HepG2 (cell line): ENCODE results near the gene ETV2. TPM values are rescaled to one million over a fixed set of nuclear protein-coding genes. Genes with fewer than 3 reads are reported as not detected.
A peak's percentile ranks its signal among the peaks of the same experiment; 100 is the strongest.

Experiments
- ATF6 ChIP-seq: sonication (generic); formaldehyde crosslinking; conservative IDR thresholded peaks from 2 replicates; pipeline ENCODE4 v1.4.0; 2020; ENCODE audit warnings: missing genetic modification reagents
- ATRX ChIP-seq: sonication (generic); formaldehyde crosslinking; IDR thresholded peaks from 2 replicates; pipeline ENCODE4 v1.4.0; 2020; ENCODE audit warnings: missing genetic modification reagents, borderline replicate concordance
- HNF4G ChIP-seq, 2 experiments: sonication (generic) in 1 of 2; formaldehyde crosslinking in 1 of 2; IDR thresholded peaks; 2 replicates each; pipeline versions ENCODE4 v1.4.0 to v1.6.1; 2011 to 2020; ENCODE audit warnings: borderline replicate concordance in 2 of 2, low read depth in 2 of 2, mild to moderate bottlenecking in 2 of 2, low read length in 1 of 2, missing genetic modification reagents in 1 of 2, moderate library complexity in 1 of 2
- HOXA3 ChIP-seq: sonication (generic); formaldehyde crosslinking; IDR thresholded peaks from 2 replicates; pipeline ENCODE4 v1.5.0; 2020; ENCODE audit warnings: missing genetic modification reagents
- JUN ChIP-seq: sonication (generic); formaldehyde crosslinking; IDR thresholded peaks from 2 replicates; pipeline ENCODE4 v1.4.0; 2020; ENCODE audit warnings: mild to moderate bottlenecking, missing genetic modification reagents
- MEIS2 ChIP-seq: sonication (generic); formaldehyde crosslinking; IDR thresholded peaks from 2 replicates; pipeline ENCODE4 v1.9.0; 2021; ENCODE audit warnings: mild to moderate bottlenecking, missing genetic modification reagents
- NFATC3 ChIP-seq: sonication (generic); formaldehyde crosslinking; IDR thresholded peaks from 2 replicates; pipeline ENCODE4 v1.5.1; 2020; ENCODE audit warnings: mild to moderate bottlenecking, missing genetic modification reagents
- POLR2AphosphoS2 ChIP-seq: IDR thresholded peaks from 2 replicates; pipeline ENCODE4 v1.6.1; 2011; ENCODE audit warnings: low read depth, low read length, improper control_type of control experiment
- RFX3 ChIP-seq: IDR thresholded peaks from 2 replicates; pipeline ENCODE4 v1.6.1; 2016; ENCODE audit warnings: missing biosample characterization, missing genetic modification reagents
- SETDB1 ChIP-seq: sonication (generic); formaldehyde crosslinking; IDR thresholded peaks from 2 replicates; pipeline ENCODE4 v1.5.1; 2020; ENCODE audit warnings: missing genetic modification reagents, mild to moderate bottlenecking, borderline replicate concordance
- SOX6 ChIP-seq, 2 experiments: fragments of 450-650 bp in 1 of 2; sonication (generic) in 1 of 2; formaldehyde crosslinking in 1 of 2; IDR thresholded peaks; 2 replicates each; pipeline versions ENCODE4 v1.4.0 to v1.6.1; 2017 to 2020; ENCODE audit warnings: antibody characterized with exemption in 1 of 2, mild to moderate bottlenecking in 1 of 2, missing genetic modification reagents in 1 of 2
- ZNF333 ChIP-seq: sonication (generic); formaldehyde crosslinking; IDR thresholded peaks from 2 replicates; pipeline ENCODE4 v1.4.0; 2020; ENCODE audit warnings: mild to moderate bottlenecking, missing genetic modification reagents, borderline replicate concordance
- ZNF83 ChIP-seq: sonication (generic); formaldehyde crosslinking; IDR thresholded peaks from 2 replicates; pipeline ENCODE4 v1.4.0; 2020; ENCODE audit warnings: missing genetic modification reagents, mild to moderate bottlenecking, borderline replicate concordance
- ZSCAN20 ChIP-seq: sonication (generic); formaldehyde crosslinking; IDR thresholded peaks from 2 replicates; pipeline ENCODE4 v1.4.0; 2020; ENCODE audit warnings: missing genetic modification reagents, mild to moderate bottlenecking, borderline replicate concordance
- polyA plus RNA-seq, 8 experiments: library from polyadenylated mRNA; depleted of rRNA in 3 of 8; stranded (reverse) in 7 of 8; unstranded in 1 of 8; fragments of >200 nt; fragmentation: Illumina TruSeq in 4 of 8; extraction: Trizol in 4 of 8; gene quantifications; 2 replicates each; pipeline versions ENCODE4 v1.2.1 to v1.2.3, GENCODE V29; 2011 to 2016; ENCODE audit warnings: low read depth in 4 of 8, missing spikeins in 1 of 8, mixed read lengths in 1 of 8; ENCODE audit not compliant: insufficient read depth in 1 of 8
- total RNA-seq, 5 experiments: library from RNA; depleted of rRNA; stranded (reverse); fragments of >200 nt; fragmentation: Illumina TruSeq; extraction: Trizol; gene quantifications; 2 replicates each; pipeline ENCODE4 v1.2.3, GENCODE V29; 2016; ENCODE audit warnings: low read depth in 1 of 5
- TF ChIP-seq, protein P1 (sequence below): conservative IDR thresholded peaks from 2 replicates; pipeline ENCODE4 v1.6.1; 2018; ENCODE audit warnings: missing genetic modification reagents
- TF ChIP-seq, protein P2 (sequence below): sonication (generic); formaldehyde crosslinking; IDR thresholded peaks from 2 replicates; pipeline ENCODE4 v1.4.0; 2020; ENCODE audit warnings: missing genetic modification reagents
- TF ChIP-seq, protein P3 (sequence below): sonication (generic); formaldehyde crosslinking; IDR thresholded peaks from 2 replicates; pipeline ENCODE4 v1.9.0; 2021; ENCODE audit warnings: missing genetic modification reagents, mild to moderate bottlenecking, borderline replicate concordance
- TF ChIP-seq, protein P4 (sequence below): sonication (generic); formaldehyde crosslinking; IDR thresholded peaks from 2 replicates; pipeline ENCODE4 v1.5.0; 2020; ENCODE audit warnings: missing genetic modification reagents
- TF ChIP-seq, protein P5 (sequence below): IDR thresholded peaks from 2 replicates; pipeline ENCODE4 v1.6.1; 2012; ENCODE audit warnings: inconsistent platforms

ETV2 gene
- total and polyA plus RNA-seq, 2 of the 13 experiments (the other 11 are each of a cell fraction or from before 2014, with no cell fraction given): 0.07 to 0.20 TPM

DNA sequence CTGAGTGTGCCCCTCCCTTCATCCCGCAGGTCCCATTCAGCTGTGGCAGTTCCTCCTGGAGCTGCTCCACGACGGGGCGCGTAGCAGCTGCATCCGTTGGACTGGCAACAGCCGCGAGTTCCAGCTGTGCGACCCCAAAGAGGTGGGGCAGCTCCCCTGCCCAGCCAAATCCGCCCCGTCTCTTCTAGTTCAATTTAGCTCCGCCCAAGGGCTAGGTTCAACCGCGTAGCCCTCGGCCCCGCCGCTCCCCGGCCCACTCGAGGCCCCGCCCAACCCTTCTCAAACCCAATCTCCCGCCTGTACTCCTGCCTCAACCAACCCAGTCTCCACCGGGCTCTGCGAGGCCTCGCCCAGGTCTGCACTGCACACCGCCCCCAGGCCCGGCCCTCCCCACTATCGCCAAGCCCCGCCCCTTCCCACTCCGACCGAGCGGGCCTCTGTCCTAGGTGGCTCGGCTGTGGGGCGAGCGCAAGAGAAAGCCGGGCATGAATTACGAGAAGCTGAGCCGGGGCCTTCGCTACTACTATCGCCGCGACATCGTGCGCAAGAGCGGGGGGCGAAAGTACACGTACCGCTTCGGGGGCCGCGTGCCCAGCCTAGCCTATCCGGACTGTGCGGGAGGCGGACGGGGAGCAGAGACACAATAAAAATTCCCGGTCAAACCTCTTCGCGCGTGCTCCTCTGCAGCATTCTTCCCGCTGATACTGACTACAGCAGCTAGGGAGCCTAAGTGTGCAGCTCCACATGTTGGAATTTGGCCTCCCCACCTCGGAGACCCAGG is 2.9 kb downstream of the ETV2 start (continued):
- TF ChIP-seq, protein P1, sequence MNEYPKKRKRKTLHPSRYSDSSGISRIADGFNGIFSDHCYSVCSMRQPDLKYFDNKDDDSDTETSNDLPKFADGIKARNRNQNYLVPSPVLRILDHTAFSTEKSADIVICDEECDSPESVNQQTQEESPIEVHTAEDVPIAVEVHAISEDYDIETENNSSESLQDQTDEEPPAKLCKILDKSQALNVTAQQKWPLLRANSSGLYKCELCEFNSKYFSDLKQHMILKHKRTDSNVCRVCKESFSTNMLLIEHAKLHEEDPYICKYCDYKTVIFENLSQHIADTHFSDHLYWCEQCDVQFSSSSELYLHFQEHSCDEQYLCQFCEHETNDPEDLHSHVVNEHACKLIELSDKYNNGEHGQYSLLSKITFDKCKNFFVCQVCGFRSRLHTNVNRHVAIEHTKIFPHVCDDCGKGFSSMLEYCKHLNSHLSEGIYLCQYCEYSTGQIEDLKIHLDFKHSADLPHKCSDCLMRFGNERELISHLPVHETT (CRISPR knock-in tag): no peak
- TF ChIP-seq MEIS2 (CRISPR knock-in tag) (peak; percentile 34; the same call in 1 of the 2 replicates), RFX3 (CRISPR knock-in tag) (no peak), POLR2AphosphoS2 (no peak), SETDB1 (no peak), ZSCAN20 (no peak), ZNF333 (CRISPR knock-in tag) (0 out of 2 replicates have a peak, but pooled peaks have one; percentile 62), ATF6 (CRISPR knock-in tag) (no peak), HNF4G (IDR thresholded peaks at IDR 0.05; ENCODE audit: borderline replicate concordance, low read depth, low read length) (peak; percentile 5; the same call in 1 of the 2 replicates), HNF4G (CRISPR knock-in tag; IDR thresholded peaks at IDR 0.05; ENCODE audit: borderline replicate concordance, low read depth) (0 out of 2 replicates have a peak, but pooled peaks have one; percentile 14), JUN (CRISPR knock-in tag) (no peak), ATRX (no peak), ZNF83 (no peak), NFATC3 (no peak), SOX6 (IDR thresholded peaks at IDR 0.05) (no peak), SOX6 (CRISPR knock-in tag; IDR thresholded peaks at IDR 0.05) (peak; percentile 68), HOXA3 (CRISPR knock-in tag) (peak; percentile 11; the same call in 1 of the 2 replicates)
- TF ChIP-seq, protein P2, sequence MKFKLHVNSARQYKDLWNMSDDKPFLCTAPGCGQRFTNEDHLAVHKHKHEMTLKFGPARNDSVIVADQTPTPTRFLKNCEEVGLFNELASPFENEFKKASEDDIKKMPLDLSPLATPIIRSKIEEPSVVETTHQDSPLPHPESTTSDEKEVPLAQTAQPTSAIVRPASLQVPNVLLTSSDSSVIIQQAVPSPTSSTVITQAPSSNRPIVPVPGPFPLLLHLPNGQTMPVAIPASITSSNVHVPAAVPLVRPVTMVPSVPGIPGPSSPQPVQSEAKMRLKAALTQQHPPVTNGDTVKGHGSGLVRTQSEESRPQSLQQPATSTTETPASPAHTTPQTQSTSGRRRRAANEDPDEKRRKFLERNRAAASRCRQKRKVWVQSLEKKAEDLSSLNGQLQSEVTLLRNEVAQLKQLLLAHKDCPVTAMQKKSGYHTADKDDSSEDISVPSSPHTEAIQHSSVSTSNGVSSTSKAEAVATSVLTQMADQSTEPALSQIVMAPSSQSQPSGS (CRISPR knock-in tag): no peak
- TF ChIP-seq, protein P3, sequence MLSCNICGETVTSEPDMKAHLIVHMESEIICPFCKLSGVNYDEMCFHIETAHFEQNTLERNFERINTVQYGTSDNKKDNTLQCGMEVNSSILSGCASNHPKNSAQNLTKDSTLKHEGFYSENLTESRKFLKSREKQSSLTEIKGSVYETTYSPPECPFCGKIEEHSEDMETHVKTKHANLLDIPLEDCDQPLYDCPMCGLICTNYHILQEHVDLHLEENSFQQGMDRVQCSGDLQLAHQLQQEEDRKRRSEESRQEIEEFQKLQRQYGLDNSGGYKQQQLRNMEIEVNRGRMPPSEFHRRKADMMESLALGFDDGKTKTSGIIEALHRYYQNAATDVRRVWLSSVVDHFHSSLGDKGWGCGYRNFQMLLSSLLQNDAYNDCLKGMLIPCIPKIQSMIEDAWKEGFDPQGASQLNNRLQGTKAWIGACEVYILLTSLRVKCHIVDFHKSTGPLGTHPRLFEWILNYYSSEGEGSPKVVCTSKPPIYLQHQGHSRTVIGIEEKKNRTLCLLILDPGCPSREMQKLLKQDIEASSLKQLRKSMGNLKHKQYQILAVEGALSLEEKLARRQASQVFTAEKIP (CRISPR knock-in tag): no peak
- TF ChIP-seq, protein P4, sequence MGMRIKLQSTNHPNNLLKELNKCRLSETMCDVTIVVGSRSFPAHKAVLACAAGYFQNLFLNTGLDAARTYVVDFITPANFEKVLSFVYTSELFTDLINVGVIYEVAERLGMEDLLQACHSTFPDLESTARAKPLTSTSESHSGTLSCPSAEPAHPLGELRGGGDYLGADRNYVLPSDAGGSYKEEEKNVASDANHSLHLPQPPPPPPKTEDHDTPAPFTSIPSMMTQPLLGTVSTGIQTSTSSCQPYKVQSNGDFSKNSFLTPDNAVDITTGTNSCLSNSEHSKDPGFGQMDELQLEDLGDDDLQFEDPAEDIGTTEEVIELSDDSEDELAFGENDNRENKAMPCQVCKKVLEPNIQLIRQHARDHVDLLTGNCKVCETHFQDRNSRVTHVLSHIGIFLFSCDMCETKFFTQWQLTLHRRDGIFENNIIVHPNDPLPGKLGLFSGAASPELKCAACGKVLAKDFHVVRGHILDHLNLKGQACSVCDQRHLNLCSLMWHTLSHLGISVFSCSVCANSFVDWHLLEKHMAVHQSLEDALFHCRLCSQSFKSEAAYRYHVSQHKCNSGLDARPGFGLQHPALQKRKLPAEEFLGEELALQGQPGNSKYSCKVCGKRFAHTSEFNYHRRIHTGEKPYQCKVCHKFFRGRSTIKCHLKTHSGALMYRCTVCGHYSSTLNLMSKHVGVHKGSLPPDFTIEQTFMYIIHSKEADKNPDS (CRISPR knock-in tag): no peak
- TF ChIP-seq, protein P5, sequence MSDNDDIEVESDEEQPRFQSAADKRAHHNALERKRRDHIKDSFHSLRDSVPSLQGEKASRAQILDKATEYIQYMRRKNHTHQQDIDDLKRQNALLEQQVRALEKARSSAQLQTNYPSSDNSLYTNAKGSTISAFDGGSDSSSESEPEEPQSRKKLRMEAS: peak; percentile 53
